Ishikawa (cell line): ENCODE measurements around the gene PRRX2.

Experiments
- CEBPB ChIP-seq: IDR thresholded peaks from 2 replicates; pipeline ENCODE4 v1.6.1; 2012
- CREB1 ChIP-seq: IDR thresholded peaks from 2 replicates; pipeline ENCODE4 v1.6.1; 2012; ENCODE audit warnings: low read depth
- EGR1 ChIP-seq: IDR thresholded peaks from 2 replicates; pipeline ENCODE4 v1.6.1; 2012
- EP300 ChIP-seq: IDR thresholded peaks from 2 replicates; pipeline ENCODE4 v1.6.1; 2012; ENCODE audit warnings: borderline replicate concordance
- FOXM1 ChIP-seq: IDR thresholded peaks from 2 replicates; pipeline ENCODE4 v1.6.1; 2012; ENCODE audit warnings: low read depth, borderline replicate concordance
- MAX ChIP-seq: IDR thresholded peaks from 2 replicates; pipeline ENCODE4 v1.6.1; 2012
- NFIC ChIP-seq: IDR thresholded peaks from 2 replicates; pipeline ENCODE4 v1.6.1; 2012
- RAD21 ChIP-seq: IDR thresholded peaks from 2 replicates; pipeline ENCODE4 v1.6.1; 2012; ENCODE audit warnings: low read depth
- REST ChIP-seq: IDR thresholded peaks from 2 replicates; pipeline ENCODE4 v1.6.1; 2012; ENCODE audit warnings: low read depth, mild to moderate bottlenecking
- TAF1 ChIP-seq: IDR thresholded peaks from 2 replicates; pipeline ENCODE4 v1.6.1; 2012; ENCODE audit warnings: low read depth, mild to moderate bottlenecking
- TCF12 ChIP-seq: IDR thresholded peaks from 2 replicates; pipeline ENCODE4 v1.6.1; 2012; ENCODE audit warnings: low read depth
- TEAD4 ChIP-seq: IDR thresholded peaks from 2 replicates; pipeline ENCODE4 v1.6.1; 2012
- USF1 ChIP-seq: IDR thresholded peaks from 2 replicates; pipeline ENCODE4 v1.6.1; 2012
- YY1 ChIP-seq: IDR thresholded peaks from 2 replicates; pipeline ENCODE4 v1.6.1; 2012; ENCODE audit warnings: low read depth
- ZBTB7A ChIP-seq: IDR thresholded peaks from 2 replicates; pipeline ENCODE4 v1.6.1; 2012; ENCODE audit warnings: low read depth

Gene PRRX2

GRCh38 chr9:129655154-129655553 lies 10.3 kb upstream of the PRRX2 start:
- no peak for TF ChIP-seq TAF1
- TF ChIP-seq TEAD4: no peak
- TF ChIP-seq MAX: no peak
- TF ChIP-seq EGR1: no peak
- TF ChIP-seq USF1: no peak
- no peak for TF ChIP-seq NFIC
- no peak for TF ChIP-seq REST
- TF ChIP-seq CEBPB: no peak
- TF ChIP-seq TCF12: no peak
- TF ChIP-seq FOXM1: no peak
- TF ChIP-seq YY1: no peak
- no peak for TF ChIP-seq RAD21
- no peak for TF ChIP-seq ZBTB7A
- no peak for TF ChIP-seq EP300

- TF ChIP-seq TCF12: no peak
- TF ChIP-seq MAX: no peak
- TF ChIP-seq CEBPB: no peak
- TF ChIP-seq REST: no peak
These were observed 9.8 kb upstream of the PRRX2 start for GRCh38 chr9:129655696-129656095.

GRCh38 chr9:129656795-129657390 lies 8.6 kb upstream of the PRRX2 start:
- TF ChIP-seq REST: no peak
- no peak for TF ChIP-seq EGR1
- TF ChIP-seq MAX: no peak
- TF ChIP-seq RAD21: no peak
- no peak for TF ChIP-seq TEAD4
- TF ChIP-seq YY1: no peak
- no peak for TF ChIP-seq ZBTB7A
- no peak for TF ChIP-seq CEBPB

- TF ChIP-seq CEBPB: no peak
- no peak for TF ChIP-seq EGR1
- TF ChIP-seq REST: no peak
- TF ChIP-seq RAD21: no peak
- TF ChIP-seq NFIC: no peak
- no peak for TF ChIP-seq TCF12
- TF ChIP-seq YY1: no peak
- TF ChIP-seq MAX: no peak
- no peak for TF ChIP-seq ZBTB7A
- TF ChIP-seq EP300: no peak
- TF ChIP-seq FOXM1: no peak
- no peak for TF ChIP-seq TEAD4
- TF ChIP-seq CREB1: no peak
- no peak for TF ChIP-seq USF1
- no peak for TF ChIP-seq TAF1
These were observed 4.4 kb upstream of the PRRX2 start for GRCh38 chr9:129661029-129661428.
